ENCODE results near the gene ARHGAP32.

- TF ChIP-seq GABPA (IDR thresholded peaks at IDR 0.05; ENCODE audit: low read depth) (no peak), CTCF (IDR thresholded peaks at IDR 0.05) (no peak)
Observed at GRCh38 chr11:128940603-128941002, 251.5 kb downstream of the ARHGAP32 start.
